K562 (cell line): ENCODE results near the gene LLGL2. TPM values are rescaled to one million over a fixed set of nuclear protein-coding genes. Genes with fewer than 3 reads are reported as not detected.

ENCODE experiments used
- CCNT2 ChIP-seq: IDR thresholded peaks from 2 replicates; pipeline ENCODE4 v1.6.1; 2011; ENCODE audit warnings: borderline replicate concordance, low read depth, mild to moderate bottlenecking, moderate library complexity, mixed read lengths, low read length; ENCODE audit not compliant: insufficient read length; ENCODE audit errors: extremely low read depth
- CEBPB ChIP-seq: fragments of 450-650 bp; IDR thresholded peaks from 2 replicates; pipeline ENCODE4 v1.6.1; 2016; ENCODE audit warnings: missing genetic modification characterization, missing compliant biosample characterization
- DMBX1 ChIP-seq: fragments of 250-450 bp; sonication (Bioruptor Pico); IDR thresholded peaks from 2 replicates; pipeline ENCODE4 v1.8.0; 2022; ENCODE audit warnings: inconsistent platforms, mild to moderate bottlenecking, moderate library complexity, borderline replicate concordance
- KDM5B ChIP-seq: fragments of 200-600 bp; sonication (generic); IDR thresholded peaks from 2 replicates; pipeline ENCODE4 v1.6.1; 2012; ENCODE audit warnings: low read depth, mild to moderate bottlenecking, moderate library complexity, low read length, control low read depth, inconsistent platforms; ENCODE audit not compliant: insufficient replicate concordance
- LARP7 ChIP-seq: fragments of 450-650 bp; IDR thresholded peaks from 2 replicates; pipeline ENCODE4 v1.6.1; 2016
- MIER1 ChIP-seq: fragments of 450-650 bp; IDR thresholded peaks from 2 replicates; pipeline ENCODE4 v1.6.1; 2016; ENCODE audit warnings: antibody characterized with exemption, mild to moderate bottlenecking, low read depth
- NCOA1 ChIP-seq: fragments of 450-650 bp; IDR thresholded peaks from 2 replicates; pipeline ENCODE4 v1.6.1; 2016; ENCODE audit warnings: low read depth
- NCOA6 ChIP-seq: fragments of 450-650 bp; IDR thresholded peaks from 2 replicates; pipeline ENCODE4 v1.6.1; 2017; ENCODE audit warnings: mild to moderate bottlenecking
- NEUROD1 ChIP-seq: fragments of 150-350 bp; IDR thresholded peaks from 2 replicates; pipeline ENCODE4 v1.6.1; 2014; ENCODE audit warnings: borderline replicate concordance, low read length, low read depth; ENCODE audit not compliant: partially characterized antibody
- NFE2L1 ChIP-seq: fragments of 450-650 bp; IDR thresholded peaks from 2 replicates; pipeline ENCODE4 v1.6.1; 2016; ENCODE audit warnings: missing genetic modification characterization, low read depth, mild to moderate bottlenecking, missing compliant biosample characterization, moderate library complexity, borderline replicate concordance
- PURB ChIP-seq: sonication (generic); formaldehyde crosslinking; IDR thresholded peaks from 2 replicates; pipeline ENCODE4 v1.9.0; 2021; ENCODE audit warnings: low read depth, mild to moderate bottlenecking, missing genetic modification reagents
- RAD21 ChIP-seq, 2 experiments: fragments of 250-450 bp in 1 of 2; fragments of 450-650 bp in 1 of 2; sonication (Bioruptor Pico) in 1 of 2; formaldehyde crosslinking in 1 of 2; IDR thresholded peaks in 1 of 2; conservative IDR thresholded peaks in 1 of 2; 2 replicates each; pipeline versions ENCODE4 v1.4.0 to v1.8.0; 2020 to 2022; ENCODE audit warnings: mild to moderate bottlenecking in 2 of 2, moderate library complexity in 1 of 2
- RBM17 ChIP-seq: fragments of 200-400 bp; formaldehyde crosslinking; IDR thresholded peaks from 2 replicates; pipeline ENCODE4 v1.6.1; 2017; ENCODE audit warnings: low read depth, mild to moderate bottlenecking, low read length, borderline replicate concordance
- SP1 ChIP-seq: sonication (generic); formaldehyde crosslinking; IDR thresholded peaks from 2 replicates; pipeline ENCODE4 v1.8.1; 2022; ENCODE audit warnings: mild to moderate bottlenecking, missing genetic modification reagents
- TAL1 ChIP-seq: fragments of 450-650 bp; IDR thresholded peaks from 2 replicates; pipeline ENCODE4 v1.6.1; 2016; ENCODE audit warnings: mild to moderate bottlenecking
- TBP ChIP-seq: optimal IDR thresholded peaks from 2 replicates; pipeline ENCODE3; 2011; ENCODE audit warnings: low read depth, low read length, improper control_type of control experiment
- TCF7 ChIP-seq: sonication (generic); IDR thresholded peaks from 2 replicates; pipeline ENCODE4 v1.6.1; 2016; ENCODE audit warnings: antibody characterized with exemption, borderline replicate concordance
- VEZF1 ChIP-seq: fragments of 200-800 bp; sonication (Bioruptor generic); IDR thresholded peaks from 2 replicates; pipeline ENCODE4 v1.6.1; 2017; ENCODE audit warnings: missing genetic modification characterization, missing compliant biosample characterization
- ZKSCAN8 ChIP-seq: fragments of 200-800 bp; sonication (Bioruptor generic); IDR thresholded peaks from 2 replicates; pipeline ENCODE4 v1.6.1; 2016; ENCODE audit warnings: missing genetic modification characterization, missing compliant biosample characterization
- ZNF41 ChIP-seq: fragments of 250-450 bp; sonication (Bioruptor Pico); conservative IDR thresholded peaks from 2 replicates; pipeline ENCODE4 v1.4.0; 2020; ENCODE audit warnings: mild to moderate bottlenecking
- ZNF586 ChIP-seq: fragments of 450-650 bp; formaldehyde crosslinking; conservative IDR thresholded peaks from 2 replicates; pipeline ENCODE4 v1.4.0; 2020; ENCODE audit warnings: mild to moderate bottlenecking, moderate library complexity
- ZSCAN29 ChIP-seq: fragments of 450-650 bp; IDR thresholded peaks from 2 replicates; pipeline ENCODE4 v1.6.1; 2017
- polyA plus RNA-seq, 8 experiments: library from polyadenylated mRNA; depleted of rRNA in 4 of 8; stranded (reverse) in 5 of 8; unstranded in 3 of 8; fragments of >200 nt; fragmentation: Nextera tagmentation in 2 of 8; fragmentation: Illumina TruSeq in 1 of 8; extraction: Ambion mirVana in 2 of 8; extraction: Trizol in 1 of 8; gene quantifications; 2 replicates each; pipeline versions ENCODE4 v1.2.1 to v1.2.3, GENCODE V29; 2011 to 2014; ENCODE audit warnings: inconsistent platforms in 1 of 8, missing spikeins in 1 of 8
- total RNA-seq, 7 experiments: library from RNA; depleted of rRNA in 6 of 7; stranded (reverse); fragments of >200 nt in 6 of 7; fragmentation: Illumina TruSeq in 2 of 7; extraction: Trizol in 2 of 7; gene quantifications; 2 replicates each; pipeline versions ENCODE4 v1.2.1 to v1.2.3, GENCODE V29; 2011 to 2021; ENCODE audit warnings: low replicate concordance in 1 of 7
- TF ChIP-seq, protein P1 (sequence below): fragments of 450-650 bp; IDR thresholded peaks from 2 replicates; pipeline ENCODE4 v1.6.1; 2014; ENCODE audit warnings: low read depth, mild to moderate bottlenecking, moderate library complexity, borderline replicate concordance
- TF ChIP-seq, protein P2 (sequence below): sonication (generic); formaldehyde crosslinking; IDR thresholded peaks from 2 replicates; pipeline ENCODE4 v1.9.0; 2022; ENCODE audit warnings: mild to moderate bottlenecking, missing genetic modification reagents

Gene LLGL2
- total and polyA plus RNA-seq, 9 of the 15 experiments (the other 6 are each of a cell fraction or from before 2014, with no cell fraction given), result 0.32 to 24.4 (median 10.2) TPM

GRCh38 chr17:75515496-75516254 is 9.8 kb upstream of the LLGL2 start, which contains the start of gene CASKIN2 (continued):
- TF ChIP-seq ZKSCAN8 (no peak), SP1 (CRISPR knock-in tag) (peak; percentile 91), PURB (no peak), ZSCAN29 (no peak; the same call in 1 of the 2 replicates), NEUROD1 (no peak), ZNF41 (CRISPR knock-in tag) (no peak), NCOA6 (peak; percentile 97), NCOA1 (peak; percentile 90), DMBX1 (CRISPR knock-in tag) (peak; percentile 92), LARP7 (no peak), NFE2L1 (tag) (no peak), RAD21 (CRISPR knock-in tag; conservative IDR thresholded peaks at IDR 0.05 in 1 of 2, IDR thresholded peaks at IDR 0.05 in 1 of 2) (peak; percentile 86 to 90), CCNT2 (peak; percentile 71), ZNF586 (CRISPR knock-in tag) (no peak), KDM5B (no peak), CEBPB (tag) (no peak), TAL1 (no peak), RBM17 (no peak), TCF7 (no peak), TBP (peak; percentile 41), VEZF1 (peak; percentile 97), MIER1 (peak; percentile 98)
- TF ChIP-seq, protein P1, sequence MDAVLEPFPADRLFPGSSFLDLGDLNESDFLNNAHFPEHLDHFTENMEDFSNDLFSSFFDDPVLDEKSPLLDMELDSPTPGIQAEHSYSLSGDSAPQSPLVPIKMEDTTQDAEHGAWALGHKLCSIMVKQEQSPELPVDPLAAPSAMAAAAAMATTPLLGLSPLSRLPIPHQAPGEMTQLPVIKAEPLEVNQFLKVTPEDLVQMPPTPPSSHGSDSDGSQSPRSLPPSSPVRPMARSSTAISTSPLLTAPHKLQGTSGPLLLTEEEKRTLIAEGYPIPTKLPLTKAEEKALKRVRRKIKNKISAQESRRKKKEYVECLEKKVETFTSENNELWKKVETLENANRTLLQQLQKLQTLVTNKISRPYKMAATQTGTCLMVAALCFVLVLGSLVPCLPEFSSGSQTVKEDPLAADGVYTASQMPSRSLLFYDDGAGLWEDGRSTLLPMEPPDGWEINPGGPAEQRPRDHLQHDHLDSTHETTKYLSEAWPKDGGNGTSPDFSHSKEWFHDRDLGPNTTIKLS, result 0 out of 2 replicates have a peak, but pooled peaks have one; percentile 50
- TF ChIP-seq, protein P2, sequence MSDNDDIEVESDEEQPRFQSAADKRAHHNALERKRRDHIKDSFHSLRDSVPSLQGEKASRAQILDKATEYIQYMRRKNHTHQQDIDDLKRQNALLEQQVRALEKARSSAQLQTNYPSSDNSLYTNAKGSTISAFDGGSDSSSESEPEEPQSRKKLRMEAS, result peak; percentile 98
